GM21576 (cell line): ENCODE results near the gene LCT.
"Not testable (repeated sequence)": the region's sequence is repeated elsewhere in the genome, so short reads cannot be mapped to it uniquely, and the experiment has no call there.

Experiments used
- ATAC-seq: cut with Tn5 transposase; IDR thresholded peaks from one replicate; pipeline ENCODE4 v1.9.1; 2021; ENCODE audit warnings: mild to moderate bottlenecking, moderate library complexity; ENCODE audit not compliant: unreplicated experiment

The LCT gene

DNA sequence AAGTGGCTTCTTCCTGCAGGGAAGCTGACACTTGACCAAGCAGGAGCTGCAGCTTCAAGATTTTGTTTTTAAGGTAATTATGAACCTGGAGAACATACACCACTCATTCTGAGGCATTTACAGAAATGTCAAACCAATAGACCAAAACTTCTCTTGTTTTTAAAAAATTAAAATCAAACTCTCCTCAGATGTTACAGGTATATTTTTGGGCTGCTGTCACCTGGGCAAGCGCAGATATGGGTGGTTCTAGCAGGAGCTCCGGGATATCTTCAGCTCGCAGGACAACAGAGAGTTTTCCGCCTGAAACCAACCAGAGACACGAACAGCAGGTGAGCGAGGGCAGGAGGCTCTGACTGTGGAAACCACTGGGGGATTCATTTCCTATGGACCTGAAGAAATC is 4.1 kb downstream of the LCT start:
- no peak for ATAC-seq

GRCh38 chr2:135831180-135831812 is 5.7 kb downstream of the LCT start:
- ATAC-seq, result no peak

GRCh38 chr2:135829378-135830135 is 7.4 kb downstream of the LCT start:
- ATAC-seq, result no peak

DNA sequence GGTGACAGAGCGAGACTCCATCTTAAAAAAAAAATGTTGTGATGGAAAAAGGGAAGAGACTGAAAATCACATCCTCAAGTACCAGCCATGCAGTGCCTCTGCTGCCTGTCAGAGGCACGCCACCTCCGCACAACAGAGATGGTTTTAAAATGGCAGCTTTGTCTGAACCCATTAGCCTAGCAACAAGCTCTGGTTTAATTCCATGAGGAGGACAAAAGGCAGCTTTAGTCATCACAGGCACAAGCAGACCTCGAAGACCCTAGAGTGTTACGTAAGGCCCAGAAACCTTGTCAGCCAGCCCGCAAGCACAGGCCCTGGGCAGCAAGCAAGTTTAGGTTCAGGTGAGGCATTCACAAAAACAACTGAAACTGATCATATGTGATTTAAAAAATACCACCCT is 10.4 kb downstream of the LCT start:
- ATAC-seq, result no peak

- no peak for ATAC-seq
Observed at GRCh38 chr2:135825550-135826176, 11.3 kb downstream of the LCT start.

GRCh38 chr2:135825131-135825530 is 11.9 kb downstream of the LCT start:
- ATAC-seq, result no peak

DNA sequence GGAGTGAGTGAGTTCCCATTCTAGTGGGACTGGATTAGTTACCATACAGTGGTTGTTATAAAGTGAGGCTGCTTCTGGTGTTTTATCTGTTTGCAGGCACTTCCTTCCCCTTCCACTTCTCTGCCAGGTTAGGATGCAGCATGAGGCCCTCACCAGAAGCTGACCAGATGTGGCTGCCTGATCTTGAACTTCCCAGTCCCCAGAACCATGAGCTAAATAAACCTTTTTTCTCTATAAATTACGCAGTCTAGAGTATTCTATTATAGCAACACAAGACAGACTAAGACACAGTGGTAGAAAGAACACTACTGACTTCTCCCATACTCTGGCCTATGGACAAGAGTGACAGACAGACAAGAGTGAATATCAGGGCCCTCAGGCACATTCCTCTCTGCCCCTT is 14.1 kb downstream of the LCT start:
- ATAC-seq, result no peak

GRCh38 chr2:135821190-135821589 is 15.8 kb downstream of the LCT start:
- no peak for ATAC-seq

- peak; percentile 83 for ATAC-seq
Observed at GRCh38 chr2:135820003-135820618, 16.9 kb downstream of the LCT start.

GRCh38 chr2:135818937-135819610 is 17.9 kb downstream of the LCT start:
- ATAC-seq, result no peak

DNA sequence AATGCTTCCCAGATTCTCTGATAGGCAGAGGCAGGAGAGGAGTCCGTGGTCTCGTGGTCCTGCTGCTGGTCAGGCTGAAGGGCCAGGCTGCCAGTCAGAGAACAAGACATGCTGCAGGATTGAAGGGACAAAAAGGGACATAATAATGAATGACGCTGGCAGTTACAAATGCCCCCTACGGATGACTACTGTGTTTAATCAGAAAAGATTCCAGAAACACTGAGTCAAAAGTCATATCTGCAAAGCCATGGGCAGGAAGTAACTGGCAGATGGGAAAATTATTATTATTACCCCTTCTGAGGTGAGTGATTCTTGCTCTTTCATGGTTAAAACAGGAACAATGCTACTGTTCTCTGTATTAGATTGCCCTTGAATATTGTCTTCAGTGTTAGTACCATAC is 19.0 kb downstream of the LCT start:
- no peak for ATAC-seq

DNA sequence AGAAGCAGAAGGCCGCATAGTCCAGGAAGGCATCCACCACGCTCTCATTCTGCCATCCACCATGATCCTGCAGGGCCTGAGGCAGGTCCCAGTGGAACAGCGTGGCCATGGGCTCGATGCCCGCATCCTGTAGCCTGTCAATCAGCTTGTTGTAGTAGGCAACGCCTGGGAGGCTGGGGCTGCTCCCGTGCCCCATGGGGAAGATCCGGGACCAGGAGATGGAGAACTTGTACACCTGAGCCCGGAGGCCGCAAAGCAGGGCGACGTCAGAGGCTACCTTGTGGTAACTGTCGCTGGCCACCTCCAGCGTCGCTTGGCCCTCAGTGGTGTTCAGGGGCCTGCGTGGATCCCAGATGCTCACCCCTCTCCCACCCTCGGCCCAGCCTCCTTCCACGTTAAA is 19.5 kb downstream of the LCT start:
- ATAC-seq, result no peak

DNA sequence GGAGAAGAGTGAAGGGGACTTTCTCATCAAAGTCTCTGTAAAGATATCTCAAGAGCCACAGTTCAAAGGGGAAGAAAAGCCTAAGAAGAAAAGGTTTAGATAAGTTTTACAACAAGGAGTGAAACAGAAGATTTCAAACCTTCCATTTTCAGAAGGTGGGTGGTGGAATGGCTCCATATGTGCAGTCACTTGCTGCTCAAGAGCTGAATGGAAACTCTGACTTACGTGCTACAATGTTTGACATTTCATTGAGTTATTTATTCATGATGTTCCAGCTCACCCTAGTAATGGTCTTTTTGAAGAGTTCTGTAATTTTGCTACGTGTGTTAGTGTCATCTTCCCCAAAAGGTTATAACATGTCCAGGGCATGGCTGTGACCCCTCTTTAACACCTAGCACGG is 21.7 kb downstream of the LCT start:
- ATAC-seq, result no peak

DNA sequence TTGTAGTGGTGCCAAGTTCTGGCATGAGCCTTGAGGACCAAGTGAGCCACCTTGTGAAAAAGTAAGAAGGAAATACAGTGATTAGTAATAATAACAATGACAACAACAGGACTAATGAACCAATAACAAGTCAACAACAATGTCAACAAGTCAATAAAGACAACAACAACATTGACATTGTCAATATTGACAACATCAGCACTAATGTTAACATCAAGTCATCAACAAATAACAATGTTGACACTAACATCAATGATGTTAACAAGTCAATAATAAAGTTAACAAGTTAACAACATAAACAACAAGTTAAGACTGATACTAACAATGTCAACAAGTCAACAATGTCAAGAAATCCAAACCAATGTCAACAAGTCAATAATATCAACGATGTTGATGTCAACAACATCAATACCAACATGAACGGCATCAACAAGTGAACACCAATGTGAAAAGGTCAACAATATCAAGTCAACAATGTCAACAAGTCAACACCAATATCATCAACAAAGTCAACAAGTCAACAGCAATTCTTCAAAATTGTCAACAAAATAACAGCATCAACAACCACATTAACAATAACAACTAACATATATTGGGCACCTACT is 24.0 kb downstream of the LCT start:
- no peak for ATAC-seq

- not testable (repeated sequence) for ATAC-seq
Observed at GRCh38 chr2:135807874-135808273, 29.1 kb downstream of the LCT start.

DNA sequence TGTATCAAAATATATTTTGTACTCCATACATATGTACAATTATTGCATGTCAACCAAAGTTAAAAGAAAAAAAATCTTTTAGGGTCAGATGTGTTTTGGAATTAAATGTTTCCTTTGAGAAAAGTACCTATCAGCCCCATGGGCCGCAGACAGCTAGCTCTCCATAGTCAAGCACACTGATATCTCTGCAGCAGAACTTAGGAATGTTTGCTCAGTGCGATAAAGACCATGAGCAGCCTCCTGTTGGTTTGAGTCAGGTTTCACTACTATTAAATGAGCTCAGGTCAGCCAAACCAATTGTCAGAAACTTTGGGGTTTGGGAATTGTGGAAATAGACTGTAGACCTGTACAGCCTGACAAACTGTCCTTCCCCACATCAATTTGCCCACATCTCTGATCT is 33.7 kb downstream of the LCT start:
- ATAC-seq, result no peak

DNA sequence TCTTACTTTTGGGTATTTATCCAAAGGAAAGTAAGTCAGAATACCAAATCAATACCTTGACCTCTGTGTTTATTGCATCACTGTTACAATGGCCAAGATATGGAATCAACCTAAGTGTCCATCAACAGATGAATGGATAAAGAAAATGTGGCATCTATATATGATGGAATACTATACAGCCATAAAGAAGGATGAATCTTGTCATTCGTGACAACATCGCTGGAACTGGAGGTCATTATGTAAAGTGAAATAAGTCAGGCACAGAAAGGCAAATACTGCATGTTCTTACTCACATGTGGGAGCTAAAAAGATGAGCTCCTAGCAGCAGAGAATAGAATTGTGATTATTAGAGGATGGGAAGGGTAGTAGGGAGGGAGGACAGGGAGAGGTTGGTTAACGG is 34.6 kb downstream of the LCT start:
- no peak for ATAC-seq

- no peak for ATAC-seq
Observed at GRCh38 chr2:135800513-135801460, 36.2 kb downstream of the LCT start.

DNA sequence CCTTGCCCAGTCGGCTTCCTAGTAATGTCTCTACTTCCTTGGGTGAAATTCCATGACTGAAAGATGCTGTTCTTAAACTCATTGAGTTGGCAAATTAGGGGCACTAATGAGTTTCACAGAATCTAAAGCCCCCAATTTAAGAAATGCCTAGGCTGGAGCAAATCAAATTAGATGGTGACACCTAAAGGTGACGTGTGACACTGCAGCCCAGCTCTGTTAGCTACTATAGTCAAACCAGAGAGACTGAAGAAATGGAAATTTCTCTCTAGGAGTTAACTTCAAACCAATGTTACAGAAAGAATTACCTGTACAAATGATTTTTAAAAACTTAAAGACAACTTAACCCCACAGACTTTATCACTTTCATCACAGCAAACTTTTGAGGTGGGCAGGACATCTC is 37.2 kb downstream of the LCT start:
- ATAC-seq, result no peak

- ATAC-seq, result no peak
Observed at GRCh38 chr2:135798762-135799161, 38.2 kb downstream of the LCT start.
